BE2C (cell line): ENCODE data around the gene SEBOX.
"Not testable (repeated sequence)": the region's sequence is repeated elsewhere in the genome, so short reads cannot be mapped to it uniquely, and the experiment has no call there.

Experiments
- DNase-seq: peaks from one replicate; pipeline ENCODE4 v3.0.0-alpha.2; 2020
- H3K27me3 ChIP-seq: fragments of 250-450 bp; sonication (Bioruptor Pico); 2 replicates; pipeline ENCODE4 v1.5.1; 2020; ENCODE audit warnings: mild to moderate bottlenecking
- H3K36me3 ChIP-seq: fragments of 250-450 bp; sonication (Bioruptor Pico); 2 replicates; pipeline ENCODE4 v1.5.1; 2020; ENCODE audit warnings: mild to moderate bottlenecking
- H3K4me1 ChIP-seq: fragments of 250-450 bp; sonication (Bioruptor Pico); 2 replicates; pipeline ENCODE4 v1.5.1; 2020
- H3K4me3 ChIP-seq: 2 replicates; pipeline ENCODE4 v1.5.1; 2011; ENCODE audit warnings: low read depth, low read length
- H3K9me3 ChIP-seq: fragments of 250-450 bp; sonication (Bioruptor Pico); 2 replicates; pipeline ENCODE4 v1.5.1; 2020
- TF ChIP-seq, protein P1 (sequence below): IDR thresholded peaks from 2 replicates; pipeline ENCODE4 v1.5.1; 2012; ENCODE audit warnings: mild to moderate bottlenecking, low read depth, low read length

SEBOX gene

DNA sequence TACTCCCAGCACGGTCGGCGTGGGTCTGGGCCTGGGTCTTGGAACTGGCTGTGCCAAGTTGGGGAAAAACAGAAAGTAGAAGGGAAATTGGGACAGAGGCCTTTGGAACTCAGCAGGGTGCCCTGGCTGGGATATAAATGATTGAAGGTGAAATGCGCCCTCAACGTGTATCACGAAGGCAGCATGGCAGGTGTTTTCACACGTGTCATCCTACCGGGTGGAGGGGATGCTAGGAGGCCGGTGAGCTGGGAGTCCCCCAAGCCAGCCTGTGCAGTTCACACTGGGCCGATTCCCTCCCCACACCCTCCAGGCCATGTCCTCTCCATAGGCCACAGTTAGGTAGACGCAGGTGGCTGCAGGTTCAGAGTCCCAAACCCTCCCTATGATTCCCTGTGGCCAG, 23.5 kb downstream of the SEBOX start:
- Histone ChIP-seq H3K4me1 (no peaks in the 10 kb centered on the region), H3K9me3 (no peaks in the 10 kb centered on the region), H3K4me3 (no peak overlapping the region), H3K36me3 (no peaks in the 10 kb centered on the region), H3K27me3 (no peaks in the 10 kb centered on the region)
- TF ChIP-seq, protein P1, sequence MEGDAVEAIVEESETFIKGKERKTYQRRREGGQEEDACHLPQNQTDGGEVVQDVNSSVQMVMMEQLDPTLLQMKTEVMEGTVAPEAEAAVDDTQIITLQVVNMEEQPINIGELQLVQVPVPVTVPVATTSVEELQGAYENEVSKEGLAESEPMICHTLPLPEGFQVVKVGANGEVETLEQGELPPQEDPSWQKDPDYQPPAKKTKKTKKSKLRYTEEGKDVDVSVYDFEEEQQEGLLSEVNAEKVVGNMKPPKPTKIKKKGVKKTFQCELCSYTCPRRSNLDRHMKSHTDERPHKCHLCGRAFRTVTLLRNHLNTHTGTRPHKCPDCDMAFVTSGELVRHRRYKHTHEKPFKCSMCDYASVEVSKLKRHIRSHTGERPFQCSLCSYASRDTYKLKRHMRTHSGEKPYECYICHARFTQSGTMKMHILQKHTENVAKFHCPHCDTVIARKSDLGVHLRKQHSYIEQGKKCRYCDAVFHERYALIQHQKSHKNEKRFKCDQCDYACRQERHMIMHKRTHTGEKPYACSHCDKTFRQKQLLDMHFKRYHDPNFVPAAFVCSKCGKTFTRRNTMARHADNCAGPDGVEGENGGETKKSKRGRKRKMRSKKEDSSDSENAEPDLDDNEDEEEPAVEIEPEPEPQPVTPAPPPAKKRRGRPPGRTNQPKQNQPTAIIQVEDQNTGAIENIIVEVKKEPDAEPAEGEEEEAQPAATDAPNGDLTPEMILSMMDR, result no peak
- DNase-seq, result no peak

DNA sequence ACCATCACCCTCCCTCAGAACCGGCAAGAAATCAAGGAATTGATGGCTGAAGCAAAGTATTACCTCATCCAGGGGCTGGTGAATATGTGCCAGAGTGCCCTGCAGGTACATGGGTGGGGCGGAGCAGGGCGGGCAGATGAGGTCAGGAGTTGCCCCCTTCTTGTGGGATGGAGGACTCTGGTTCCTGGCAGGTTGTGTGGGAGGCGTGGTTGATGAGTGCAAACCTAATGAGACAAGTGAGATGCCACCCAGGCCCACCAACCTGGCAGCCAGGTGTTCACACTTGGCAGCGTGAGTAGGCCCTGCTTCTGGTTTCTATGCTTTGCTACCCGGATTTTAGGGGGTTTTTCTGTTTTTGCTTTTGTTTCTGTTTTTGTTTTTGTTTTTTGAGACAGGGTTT, 24.6 kb downstream of the SEBOX start:
- Histone ChIP-seq H3K27me3 (no peaks in the 10 kb centered on the region), H3K4me3 (no peak overlapping the region), H3K36me3 (no peaks in the 10 kb centered on the region), H3K4me1 (no peaks in the 10 kb centered on the region), H3K9me3 (no peaks in the 10 kb centered on the region)
- TF ChIP-seq, protein P1, result no peak
- no peak for DNase-seq

DNA sequence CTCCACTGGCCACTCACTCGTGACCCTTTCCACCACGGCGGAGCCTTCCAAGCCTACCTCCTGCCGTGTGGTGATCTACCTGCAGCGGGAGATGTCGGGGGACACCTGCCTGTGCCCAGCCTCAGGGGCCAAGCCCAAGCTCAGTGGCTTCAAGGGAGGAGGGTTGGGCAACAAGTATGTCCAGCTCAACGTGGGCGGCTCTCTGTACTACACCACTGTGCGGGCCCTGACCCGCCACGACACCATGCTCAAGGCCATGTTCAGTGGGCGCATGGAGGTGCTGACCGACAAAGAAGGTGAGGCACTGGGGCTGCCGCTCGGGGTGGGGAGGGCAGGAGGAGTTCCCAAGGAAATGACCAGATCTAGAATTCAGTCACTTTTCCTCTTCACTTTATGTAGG, 25.6 kb downstream of the SEBOX start:
- Histone ChIP-seq H3K27me3 (no peaks in the 10 kb centered on the region), H3K4me1 (no peaks in the 10 kb centered on the region)
- TF ChIP-seq, protein P1, result no peak

DNA sequence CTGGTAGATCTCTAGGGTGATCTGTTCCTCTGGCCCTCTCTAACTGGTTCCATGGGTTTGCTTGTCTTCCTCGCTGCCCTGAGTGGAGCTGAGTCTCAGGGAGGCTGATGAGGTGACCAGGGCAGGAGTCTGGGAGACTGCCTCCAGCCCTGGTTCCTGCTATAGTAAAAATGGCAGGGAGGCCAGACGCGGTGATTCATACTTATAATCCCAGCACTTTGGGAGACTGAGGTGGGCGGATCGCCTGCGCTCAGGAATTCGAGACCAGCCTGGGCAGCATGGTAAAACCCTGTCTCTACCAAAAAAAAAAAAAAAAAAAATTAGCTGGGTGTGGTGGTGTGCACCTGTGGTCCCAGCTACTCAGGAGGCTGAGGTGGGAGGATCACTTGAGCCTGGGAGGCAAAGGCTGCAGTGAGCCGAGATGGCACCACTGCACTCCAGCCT, 26.2 kb downstream of the SEBOX start:
- DNase-seq, H3K27me3 ChIP-seq, H3K9me3 ChIP-seq, H3K36me3 ChIP-seq, H3K4me3 ChIP-seq, H3K4me1 ChIP-seq: not testable (repeated sequence)

More for the DNA sequence above, 25.6 kb downstream of the SEBOX start:
- DNase-seq, result no peak
- no peaks in the 10 kb centered on the region for H3K36me3 ChIP-seq
- H3K4me3 ChIP-seq, result no peak overlapping the region
- H3K9me3 ChIP-seq, result no peaks in the 10 kb centered on the region

DNA sequence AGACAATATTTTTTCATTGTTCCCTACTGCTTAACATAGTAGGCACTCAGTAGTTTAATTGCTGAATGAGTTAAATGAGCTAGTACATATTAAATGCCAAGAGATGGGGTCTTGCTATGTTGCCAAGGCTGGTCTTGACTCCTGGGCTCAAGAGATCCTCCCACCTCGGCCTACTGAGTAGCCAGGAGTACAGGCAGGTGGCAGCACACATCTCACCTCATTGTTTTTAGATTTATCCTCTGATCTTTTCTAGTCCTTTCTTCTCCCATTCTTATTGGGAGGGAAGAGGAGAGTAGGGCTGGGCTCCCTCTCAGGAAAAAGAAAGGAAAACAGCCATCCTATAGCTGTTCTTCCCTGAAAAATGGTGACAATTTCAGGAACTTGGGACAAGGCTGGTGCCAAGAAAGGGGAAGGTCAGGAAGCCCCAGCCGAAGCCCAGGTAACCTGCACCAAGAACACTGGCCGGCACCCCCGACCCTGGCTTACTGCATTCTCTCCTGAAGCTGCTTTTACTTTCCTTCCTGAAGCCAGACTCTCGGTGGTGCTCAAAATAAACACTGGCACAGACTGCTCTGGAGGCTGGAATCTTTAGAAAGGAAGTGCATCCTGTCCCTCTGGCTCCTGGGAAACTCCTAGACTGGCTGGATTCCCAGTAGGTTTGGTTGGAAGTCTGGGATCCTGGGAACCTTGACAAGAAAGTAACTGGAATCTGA, 26.8 kb downstream of the SEBOX start:
- no peaks in the 10 kb centered on the region for H3K9me3 ChIP-seq
- no peaks in the 10 kb centered on the region for H3K27me3 ChIP-seq
- H3K36me3 ChIP-seq, result no peaks in the 10 kb centered on the region
- DNase-seq, result no peak
- no peaks in the 10 kb centered on the region for H3K4me1 ChIP-seq
- TF ChIP-seq, protein P1, result no peak
- H3K4me3 ChIP-seq, result no peak overlapping the region

DNA sequence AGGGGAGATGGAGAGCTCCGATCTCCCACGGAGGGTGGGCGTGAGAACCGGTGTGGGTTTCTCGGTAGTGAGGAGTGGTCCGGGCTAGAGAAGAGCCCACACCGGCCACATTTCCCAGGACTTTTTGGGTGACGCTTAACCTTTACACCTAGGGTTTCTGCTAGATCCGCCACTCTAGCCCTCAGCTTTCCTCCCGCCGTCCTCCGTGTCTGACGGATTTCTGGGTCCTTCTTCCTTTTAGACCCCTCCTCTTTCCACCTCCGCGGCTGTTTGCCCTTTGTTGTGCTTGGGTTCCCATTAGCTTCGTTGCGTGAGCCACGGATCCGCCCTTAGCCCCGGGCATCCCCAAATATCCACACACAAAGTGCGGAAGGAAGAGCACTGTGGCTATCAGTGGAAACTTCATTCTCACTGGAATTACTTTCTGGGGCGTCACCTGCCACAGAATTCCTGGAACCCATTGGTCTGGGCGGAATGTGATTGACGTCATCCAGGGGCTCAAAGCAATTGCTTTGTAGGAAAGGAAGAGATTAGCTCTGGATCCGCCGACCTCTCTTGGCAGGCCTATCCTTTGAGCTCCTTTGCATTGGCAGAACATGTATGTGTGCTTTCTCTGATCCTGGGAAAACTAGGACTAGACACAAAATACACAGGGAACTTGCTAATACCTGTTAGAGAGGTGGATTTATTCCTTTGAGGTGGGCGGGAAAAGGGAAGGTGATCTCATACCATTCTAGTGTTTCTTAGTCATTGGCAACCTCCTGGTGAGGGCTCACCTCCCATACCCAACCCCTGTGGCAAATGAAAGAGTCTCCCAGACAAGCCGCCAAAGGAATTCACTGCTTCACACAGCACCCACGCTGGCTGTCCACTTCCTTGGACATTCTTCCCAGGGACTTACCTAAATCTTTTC, 28.8 kb downstream of the SEBOX start:
- TF ChIP-seq, protein P1, result no peak
- no peaks in the 10 kb centered on the region for H3K27me3 ChIP-seq
- peak overlapping the region; percentile 83 for H3K4me3 ChIP-seq
- no peaks in the 10 kb centered on the region for H3K36me3 ChIP-seq
- DNase-seq, result peak; percentile 30
- H3K4me1 ChIP-seq, result no peaks in the 10 kb centered on the region
- no peaks in the 10 kb centered on the region for H3K9me3 ChIP-seq
